Measurements from ENCODE around the gene AIFM1.

Gene AIFM1

GRCh38 chrX:130184857-130185256 lies 19.2 kb upstream of the AIFM1 start:
- Histone ChIP-seq H3K79me2 (no peaks in the 10 kb centered on the region), H3K4me3 (ENCODE audit: low read depth, low read length) (no peak overlapping the region), H3K27ac (no peak overlapping the region), H3K9me3 (ENCODE audit: control insufficient read depth, low read length) (no peaks in the 10 kb centered on the region), H3K4me1 (no peaks in the 10 kb centered on the region), H3K36me3 (ENCODE audit: control insufficient read depth, insufficient read depth, low read length) (no peaks in the 10 kb centered on the region), H3K4me2 (ENCODE audit: low read length) (no peak overlapping the region), H3K27me3 (ENCODE audit: control insufficient read depth, insufficient read depth, low read length) (no peaks in the 10 kb centered on the region), H2AFZ (no peak overlapping the region), H3K9ac (no peak overlapping the region)
- no peak for TF ChIP-seq CTCF (IDR thresholded peaks at IDR 0.05)

DNA sequence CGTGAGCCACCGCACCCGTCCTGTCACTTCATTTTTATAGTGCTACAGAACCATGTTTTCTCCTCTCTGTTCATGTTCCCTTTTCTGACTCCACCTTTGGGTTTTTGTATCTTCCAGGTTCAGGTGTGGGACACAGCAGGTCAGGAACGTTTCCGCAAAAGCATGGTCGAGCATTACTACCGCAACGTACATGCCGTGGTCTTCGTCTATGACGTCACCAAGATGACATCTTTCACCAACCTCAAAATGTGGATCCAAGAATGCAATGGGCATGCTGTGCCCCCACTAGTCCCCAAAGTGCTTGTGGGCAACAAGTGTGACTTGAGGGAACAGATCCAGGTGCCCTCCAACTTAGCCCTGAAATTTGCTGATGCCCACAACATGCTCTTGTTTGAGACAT lies 18.5 kb upstream of the AIFM1 start:
- no peak overlapping the region for H3K9ac ChIP-seq
- no peaks in the 10 kb centered on the region for H3K9me3 ChIP-seq (ENCODE audit: control insufficient read depth, low read length)
- H3K27ac ChIP-seq = no peak overlapping the region
- H3K79me2 ChIP-seq = no peaks in the 10 kb centered on the region
- no peak overlapping the region for H2AFZ ChIP-seq
- no peak for TF ChIP-seq CTCF (IDR thresholded peaks at IDR 0.05)
- no peak overlapping the region for H3K4me3 ChIP-seq (ENCODE audit: low read depth, low read length)
- no peak overlapping the region for H3K4me2 ChIP-seq (ENCODE audit: low read length)
- H3K4me1 ChIP-seq = no peaks in the 10 kb centered on the region
- no peaks in the 10 kb centered on the region for H3K36me3 ChIP-seq (ENCODE audit: control insufficient read depth, insufficient read depth, low read length)
- H3K27me3 ChIP-seq (ENCODE audit: control insufficient read depth, insufficient read depth, low read length) = no peaks in the 10 kb centered on the region

GRCh38 chrX:130179579-130180215 lies 14.1 kb upstream of the AIFM1 start:
- H3K27ac ChIP-seq = no peak overlapping the region
- no peak overlapping the region for H3K4me2 ChIP-seq (ENCODE audit: low read length)
- no peak for TF ChIP-seq CTCF (IDR thresholded peaks at IDR 0.05)
- H2AFZ ChIP-seq = no peak overlapping the region
- no peaks in the 10 kb centered on the region for H3K79me2 ChIP-seq
- no peak overlapping the region for H3K4me3 ChIP-seq (ENCODE audit: low read depth, low read length)
- no peaks in the 10 kb centered on the region for H3K27me3 ChIP-seq (ENCODE audit: control insufficient read depth, insufficient read depth, low read length)
- no peaks in the 10 kb centered on the region for H3K9me3 ChIP-seq (ENCODE audit: control insufficient read depth, low read length)
- H3K36me3 ChIP-seq (ENCODE audit: control insufficient read depth, insufficient read depth, low read length) = no peaks in the 10 kb centered on the region
- H3K4me1 ChIP-seq = no peaks in the 10 kb centered on the region
- H3K9ac ChIP-seq = no peak overlapping the region

GRCh38 chrX:130179170-130179569 lies 13.5 kb upstream of the AIFM1 start:
- no peaks in the 10 kb centered on the region for H3K4me1 ChIP-seq
- no peak overlapping the region for H3K4me3 ChIP-seq (ENCODE audit: low read depth, low read length)
- no peaks in the 10 kb centered on the region for H3K27me3 ChIP-seq (ENCODE audit: control insufficient read depth, insufficient read depth, low read length)
- H3K4me2 ChIP-seq (ENCODE audit: low read length) = no peak overlapping the region
- no peaks in the 10 kb centered on the region for H3K36me3 ChIP-seq (ENCODE audit: control insufficient read depth, insufficient read depth, low read length)
- H3K9ac ChIP-seq = no peak overlapping the region
- TF ChIP-seq CTCF (IDR thresholded peaks at IDR 0.05) = no peak
- H3K79me2 ChIP-seq = no peaks in the 10 kb centered on the region
- H2AFZ ChIP-seq = no peak overlapping the region
- no peak overlapping the region for H3K27ac ChIP-seq
- no peaks in the 10 kb centered on the region for H3K9me3 ChIP-seq (ENCODE audit: control insufficient read depth, low read length)

GRCh38 chrX:130176942-130177341 lies 11.3 kb upstream of the AIFM1 start:
- no peaks in the 10 kb centered on the region for H3K36me3 ChIP-seq (ENCODE audit: control insufficient read depth, insufficient read depth, low read length)
- H3K27ac ChIP-seq = no peak overlapping the region
- no peaks in the 10 kb centered on the region for H3K79me2 ChIP-seq
- no peaks in the 10 kb centered on the region for H3K4me1 ChIP-seq
- no peak overlapping the region for H3K9ac ChIP-seq
- no peak overlapping the region for H3K4me3 ChIP-seq (ENCODE audit: low read depth, low read length)
- H3K27me3 ChIP-seq (ENCODE audit: control insufficient read depth, insufficient read depth, low read length) = no peaks in the 10 kb centered on the region
- H3K9me3 ChIP-seq (ENCODE audit: control insufficient read depth, low read length) = no peaks in the 10 kb centered on the region
- TF ChIP-seq CTCF (IDR thresholded peaks at IDR 0.05) = no peak
- no peak overlapping the region for H2AFZ ChIP-seq
- no peak overlapping the region for H3K4me2 ChIP-seq (ENCODE audit: low read length)
